ENCODE results near the gene AGTPBP1. TPM values are rescaled to one million over a fixed set of nuclear protein-coding genes. Genes with fewer than 3 reads are reported as not detected.

The AGTPBP1 gene
- total and polyA plus RNA-seq, 7 donors, result 3.9 to 25.9 (median 19.6) TPM

DNA sequence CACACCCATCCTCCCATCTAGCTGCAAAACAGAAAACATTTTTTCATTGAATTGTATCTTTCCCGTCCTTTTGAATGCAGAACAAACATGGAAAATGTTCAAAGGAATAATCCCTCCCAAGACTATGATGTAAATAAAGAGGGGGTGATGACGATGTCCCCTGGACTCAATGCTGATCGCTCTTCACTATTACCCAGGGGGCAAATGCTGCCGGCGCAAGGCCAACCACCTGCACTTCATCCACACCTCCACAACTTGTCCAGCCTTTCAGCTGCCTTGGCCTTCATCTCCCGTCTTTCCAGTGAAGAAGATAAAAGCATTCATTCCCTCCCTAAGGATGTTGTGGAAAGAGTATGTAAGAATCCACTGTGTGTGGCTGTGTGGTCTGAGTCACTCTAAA, 240.3 kb downstream of the AGTPBP1 start:
- 67 to 78% (median 78%) methylated on average over 6 of the region's 6 CpGs for WGBS, 3 donors
- Histone ChIP-seq H3K27ac (no peak overlapping the region), H3K27me3 (ENCODE audit: insufficient read depth in 3 of 3, low read length in 2 of 3) (no peaks in the 10 kb centered on the region), H3K4me1 (no peaks in the 10 kb centered on the region), H3K4me3 (no peak overlapping the region), H3K36me3 (ENCODE audit: insufficient read depth in 1 of 2, low read depth in 1 of 2) (no peaks in the 10 kb centered on the region), H3K9me3 (peaks cover 11% of the 10 kb centered on the region)
- DNase-seq (no peak), ATAC-seq (no peak)
- TF ChIP-seq, protein P1, sequence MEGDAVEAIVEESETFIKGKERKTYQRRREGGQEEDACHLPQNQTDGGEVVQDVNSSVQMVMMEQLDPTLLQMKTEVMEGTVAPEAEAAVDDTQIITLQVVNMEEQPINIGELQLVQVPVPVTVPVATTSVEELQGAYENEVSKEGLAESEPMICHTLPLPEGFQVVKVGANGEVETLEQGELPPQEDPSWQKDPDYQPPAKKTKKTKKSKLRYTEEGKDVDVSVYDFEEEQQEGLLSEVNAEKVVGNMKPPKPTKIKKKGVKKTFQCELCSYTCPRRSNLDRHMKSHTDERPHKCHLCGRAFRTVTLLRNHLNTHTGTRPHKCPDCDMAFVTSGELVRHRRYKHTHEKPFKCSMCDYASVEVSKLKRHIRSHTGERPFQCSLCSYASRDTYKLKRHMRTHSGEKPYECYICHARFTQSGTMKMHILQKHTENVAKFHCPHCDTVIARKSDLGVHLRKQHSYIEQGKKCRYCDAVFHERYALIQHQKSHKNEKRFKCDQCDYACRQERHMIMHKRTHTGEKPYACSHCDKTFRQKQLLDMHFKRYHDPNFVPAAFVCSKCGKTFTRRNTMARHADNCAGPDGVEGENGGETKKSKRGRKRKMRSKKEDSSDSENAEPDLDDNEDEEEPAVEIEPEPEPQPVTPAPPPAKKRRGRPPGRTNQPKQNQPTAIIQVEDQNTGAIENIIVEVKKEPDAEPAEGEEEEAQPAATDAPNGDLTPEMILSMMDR (IDR thresholded peaks at IDR 0.05), result no peak
- intact Hi-C loops (cut with DNase I), result no loop called here

Other genes with a start within 250 kb of the AGTPBP1 start
- gene NAA35, start 199.2 kb upstream of the AGTPBP1 start, total RNA-seq, result 10 to 100 TPM; 23.1 to 33.8 (median 25.0) TPM
- gene NAA35, start 199.2 kb upstream of the AGTPBP1 start, polyA plus RNA-seq, result 10 to 100 TPM; 13.7 to 36.8 (median 26.6) TPM